Ishikawa (cell line): Measurements from ENCODE around the gene VTI1B.

Source experiments
- EP300 ChIP-seq: IDR thresholded peaks from 2 replicates; pipeline ENCODE4 v1.6.1; 2012; ENCODE audit warnings: borderline replicate concordance
- MAX ChIP-seq: IDR thresholded peaks from 2 replicates; pipeline ENCODE4 v1.6.1; 2012
- NFIC ChIP-seq: IDR thresholded peaks from 2 replicates; pipeline ENCODE4 v1.6.1; 2012
- RAD21 ChIP-seq: IDR thresholded peaks from 2 replicates; pipeline ENCODE4 v1.6.1; 2012; ENCODE audit warnings: low read depth
- REST ChIP-seq: IDR thresholded peaks from 2 replicates; pipeline ENCODE4 v1.6.1; 2012; ENCODE audit warnings: low read depth, mild to moderate bottlenecking
- TAF1 ChIP-seq: IDR thresholded peaks from 2 replicates; pipeline ENCODE4 v1.6.1; 2012; ENCODE audit warnings: low read depth, mild to moderate bottlenecking
- YY1 ChIP-seq: IDR thresholded peaks from 2 replicates; pipeline ENCODE4 v1.6.1; 2012; ENCODE audit warnings: low read depth
- ZBTB7A ChIP-seq: IDR thresholded peaks from 2 replicates; pipeline ENCODE4 v1.6.1; 2012; ENCODE audit warnings: low read depth
- TF ChIP-seq, protein P1 (sequence below): IDR thresholded peaks from 2 replicates; pipeline ENCODE4 v1.6.1; 2012

DNA sequence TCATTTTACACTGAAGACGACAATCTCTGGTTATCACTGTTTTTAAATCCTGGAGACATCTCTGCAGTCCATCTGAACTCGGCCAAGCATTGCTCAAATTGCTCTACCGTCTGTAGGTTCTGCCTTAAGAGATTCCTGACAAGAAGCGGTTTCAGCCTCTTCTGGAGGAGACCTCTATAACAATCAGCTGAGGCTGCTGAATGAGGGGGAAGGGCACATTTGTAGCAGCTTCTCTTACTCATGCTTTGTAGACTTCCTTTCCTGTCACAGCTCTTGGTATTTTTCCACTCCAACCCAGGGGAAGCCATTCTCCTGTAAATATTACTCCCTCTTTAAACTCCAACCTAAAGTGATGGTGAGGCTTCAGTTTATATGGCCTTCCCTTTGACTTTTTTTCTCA lies 51.8 kb downstream of the VTI1B start:
- TF ChIP-seq EP300 (no peak), NFIC (no peak), MAX (no peak), RAD21 (no peak), YY1 (no peak), REST (no peak), TAF1 (no peak), ZBTB7A (no peak)
- TF ChIP-seq, protein P1, sequence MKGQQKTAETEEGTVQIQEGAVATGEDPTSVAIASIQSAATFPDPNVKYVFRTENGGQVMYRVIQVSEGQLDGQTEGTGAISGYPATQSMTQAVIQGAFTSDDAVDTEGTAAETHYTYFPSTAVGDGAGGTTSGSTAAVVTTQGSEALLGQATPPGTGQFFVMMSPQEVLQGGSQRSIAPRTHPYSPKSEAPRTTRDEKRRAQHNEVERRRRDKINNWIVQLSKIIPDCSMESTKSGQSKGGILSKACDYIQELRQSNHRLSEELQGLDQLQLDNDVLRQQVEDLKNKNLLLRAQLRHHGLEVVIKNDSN, result no peak
